Testis (tissue), 2 donors: ENCODE measurements around the gene APRT.

Experiments used
- CTCF ChIP-seq, 3 experiments: fragments of 450-650 bp in 2 of 3; fragments of 200-600 bp in 1 of 3; sonication (generic) in 1 of 3; IDR thresholded peaks; one replicate each; pipeline ENCODE4 v1.5.1; 2016 to 2019; ENCODE audit warnings: antibody characterized with exemption in 3 of 3, mild to moderate bottlenecking in 2 of 3, moderate library complexity in 1 of 3
- POLR2A ChIP-seq: fragments of 450-650 bp; IDR thresholded peaks from one replicate; pipeline ENCODE4 v1.6.1; 2017; ENCODE audit warnings: antibody characterized with exemption, mild to moderate bottlenecking, moderate library complexity

GRCh38 chr16:88799569-88800276 is 12.0 kb downstream of the APRT start:
- TF ChIP-seq CTCF (IDR thresholded peaks at IDR 0.05) = no peak
- no peak for TF ChIP-seq POLR2A
